ENCODE data around the gene IL1R1. TPM values are rescaled to one million over a fixed set of nuclear protein-coding genes. Genes with fewer than 3 reads are reported as not detected.

IL1R1 gene
- polyA plus RNA-seq, 1 donor (not counting 4 experiments of a cell fraction or from before 2014, with no cell fraction given): 7.5 TPM

DNA sequence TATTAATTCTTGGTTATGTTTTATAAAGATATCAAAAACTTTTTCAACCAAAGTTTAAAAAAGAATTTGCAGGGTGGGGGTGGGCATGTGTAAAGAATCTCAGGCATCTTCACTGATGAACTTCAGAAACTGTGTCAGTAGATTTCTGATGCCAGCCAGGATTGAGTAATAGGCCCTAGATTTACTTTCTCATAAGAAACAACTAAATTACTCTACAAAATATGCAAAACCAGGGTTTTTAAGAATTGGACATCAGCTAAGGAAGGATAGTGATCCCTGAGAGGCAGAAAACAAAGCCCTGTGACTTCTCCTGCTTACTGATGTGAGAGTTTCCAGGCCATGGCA, 11.9 kb upstream of the IL1R1 start:
- Histone ChIP-seq H3K9ac (ENCODE audit: control insufficient read depth, extremely low read depth, insufficient read depth, low read length) (no peak overlapping the region), H3K36me3 (ENCODE audit: control insufficient read depth in 2 of 2, extremely low read depth in 1 of 2, insufficient read depth in 2 of 2, low read length in 2 of 2) (no peaks in the 10 kb centered on the region), H3K9me1 (ENCODE audit: control insufficient read depth, extremely low read depth, insufficient read depth, low read length) (no peaks in the 10 kb centered on the region), H3K9me3 (ENCODE audit: control insufficient read depth, low read depth, low read length) (no peaks in the 10 kb centered on the region), H4K20me1 (ENCODE audit: control insufficient read depth, extremely low read depth, insufficient read depth, low read length) (no peaks in the 10 kb centered on the region), H2AFZ (ENCODE audit: control insufficient read depth, low read length) (no peak overlapping the region), H3K27ac (ENCODE audit: control insufficient read depth, insufficient read depth, low read length) (no peak overlapping the region), H3K4me2 (ENCODE audit: control insufficient read depth, extremely low read depth, insufficient read depth, low read depth, low read length) (no peak overlapping the region), H3K4me3 (ENCODE audit: control insufficient read depth in 2 of 3, extremely low read depth in 1 of 3, insufficient read depth in 2 of 3, low read depth in 1 of 3, low read length in 3 of 3) (no peak overlapping the region), H3K79me2 (ENCODE audit: control insufficient read depth, insufficient read depth, low read length) (no peaks in the 10 kb centered on the region), H3K4me1 (ENCODE audit: control insufficient read depth, extremely low read depth, insufficient read depth, low read length) (peaks cover 17% of the 10 kb centered on the region), H3K27me3 (ENCODE audit: control insufficient read depth, extremely low read depth, insufficient read depth, low read length) (no peaks in the 10 kb centered on the region)
- DNase-seq (ENCODE audit: low read depth, low spot score): no peak
- TF ChIP-seq, protein P1, sequence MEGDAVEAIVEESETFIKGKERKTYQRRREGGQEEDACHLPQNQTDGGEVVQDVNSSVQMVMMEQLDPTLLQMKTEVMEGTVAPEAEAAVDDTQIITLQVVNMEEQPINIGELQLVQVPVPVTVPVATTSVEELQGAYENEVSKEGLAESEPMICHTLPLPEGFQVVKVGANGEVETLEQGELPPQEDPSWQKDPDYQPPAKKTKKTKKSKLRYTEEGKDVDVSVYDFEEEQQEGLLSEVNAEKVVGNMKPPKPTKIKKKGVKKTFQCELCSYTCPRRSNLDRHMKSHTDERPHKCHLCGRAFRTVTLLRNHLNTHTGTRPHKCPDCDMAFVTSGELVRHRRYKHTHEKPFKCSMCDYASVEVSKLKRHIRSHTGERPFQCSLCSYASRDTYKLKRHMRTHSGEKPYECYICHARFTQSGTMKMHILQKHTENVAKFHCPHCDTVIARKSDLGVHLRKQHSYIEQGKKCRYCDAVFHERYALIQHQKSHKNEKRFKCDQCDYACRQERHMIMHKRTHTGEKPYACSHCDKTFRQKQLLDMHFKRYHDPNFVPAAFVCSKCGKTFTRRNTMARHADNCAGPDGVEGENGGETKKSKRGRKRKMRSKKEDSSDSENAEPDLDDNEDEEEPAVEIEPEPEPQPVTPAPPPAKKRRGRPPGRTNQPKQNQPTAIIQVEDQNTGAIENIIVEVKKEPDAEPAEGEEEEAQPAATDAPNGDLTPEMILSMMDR (optimal IDR thresholded peaks at IDR 0.05 in 1 of 3, IDR thresholded peaks at IDR 0.05 in 1 of 3, conservative IDR thresholded peaks at IDR 0.05 in 1 of 3; ENCODE audit: extremely low read depth in 1 of 3, insufficient read depth in 2 of 3, low read length in 3 of 3): no peak
- TF ChIP-seq EZH2 (IDR thresholded peaks at IDR 0.05; ENCODE audit: low read length): no peak
- no peak for FAIRE-seq
- dilution Hi-C loops (cut with MboI; ENCODE audit: extremely low pct_ligation_motif_present, low sequenced_read_pairs): no loop called here

DNA sequence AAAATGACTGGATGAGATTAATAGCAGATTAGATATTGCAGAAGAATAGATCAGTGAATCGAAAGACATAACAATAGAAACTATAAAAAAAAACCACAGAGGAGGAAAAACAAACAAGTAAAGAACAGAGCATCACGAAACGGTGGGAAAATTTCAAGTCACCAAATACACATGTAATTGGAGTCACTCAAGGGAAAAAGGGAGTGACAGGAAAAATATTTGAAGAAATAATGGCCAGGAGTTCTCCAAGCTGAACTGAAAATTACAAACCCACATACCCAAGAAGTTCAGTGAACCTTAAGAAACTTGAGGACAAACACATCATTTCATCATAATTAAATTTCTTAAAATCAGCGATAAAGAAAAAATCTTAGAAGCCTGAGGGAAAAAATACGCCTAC, 11.0 kb upstream of the IL1R1 start:
- Histone ChIP-seq H2AFZ (ENCODE audit: control insufficient read depth, low read length) (no peak overlapping the region), H3K9ac (ENCODE audit: control insufficient read depth, extremely low read depth, insufficient read depth, low read length) (no peak overlapping the region), H4K20me1 (ENCODE audit: control insufficient read depth, extremely low read depth, insufficient read depth, low read length) (no peaks in the 10 kb centered on the region), H3K36me3 (ENCODE audit: control insufficient read depth in 2 of 2, extremely low read depth in 1 of 2, insufficient read depth in 2 of 2, low read length in 2 of 2) (no peaks in the 10 kb centered on the region), H3K4me3 (ENCODE audit: control insufficient read depth in 2 of 3, extremely low read depth in 1 of 3, insufficient read depth in 2 of 3, low read depth in 1 of 3, low read length in 3 of 3) (no peak overlapping the region), H3K79me2 (ENCODE audit: control insufficient read depth, insufficient read depth, low read length) (no peaks in the 10 kb centered on the region), H3K4me2 (ENCODE audit: control insufficient read depth, extremely low read depth, insufficient read depth, low read depth, low read length) (no peak overlapping the region), H3K4me1 (ENCODE audit: control insufficient read depth, extremely low read depth, insufficient read depth, low read length) (peaks cover 14% of the 10 kb centered on the region), H3K27ac (ENCODE audit: control insufficient read depth, insufficient read depth, low read length) (no peak overlapping the region), H3K27me3 (ENCODE audit: control insufficient read depth, extremely low read depth, insufficient read depth, low read length) (no peaks in the 10 kb centered on the region), H3K9me3 (ENCODE audit: control insufficient read depth, low read depth, low read length) (no peaks in the 10 kb centered on the region), H3K9me1 (ENCODE audit: control insufficient read depth, extremely low read depth, insufficient read depth, low read length) (no peaks in the 10 kb centered on the region)
- FAIRE-seq: no peak
- dilution Hi-C loops (cut with MboI; ENCODE audit: extremely low pct_ligation_motif_present, low sequenced_read_pairs): no loop called here
- TF ChIP-seq EZH2 (IDR thresholded peaks at IDR 0.05; ENCODE audit: low read length): no peak
- TF ChIP-seq, protein P1 (optimal IDR thresholded peaks at IDR 0.05 in 1 of 3, IDR thresholded peaks at IDR 0.05 in 1 of 3, conservative IDR thresholded peaks at IDR 0.05 in 1 of 3; ENCODE audit: extremely low read depth in 1 of 3, insufficient read depth in 2 of 3, low read length in 3 of 3): no peak
- DNase-seq (ENCODE audit: low read depth, low spot score): no peak

Data from keratinocyte (primary cell).